NCI-H187 (cell line): ENCODE results near the gene INHBC.

ENCODE experiments used
- DNase-seq, 2 experiments: peaks; one replicate each; lab custom pipeline; 2025; lab: John Stamatoyannopoulos, UW

Gene INHBC

GRCh38 chr12:57469296-57470164 is 34.9 kb downstream of the INHBC start:
- DNase-seq: no peak

GRCh38 chr12:57470286-57470969 is 35.8 kb downstream of the INHBC start:
- DNase-seq: no peak

GRCh38 chr12:57470970-57471656 is 36.5 kb downstream of the INHBC start:
- DNase-seq: no peak

GRCh38 chr12:57471661-57472060 is 37.1 kb downstream of the INHBC start:
- DNase-seq: no peak

GRCh38 chr12:57472391-57472790 is 37.8 kb downstream of the INHBC start:
- DNase-seq: no peak

- DNase-seq: no peak
These were observed 38.8 kb downstream of the INHBC start for GRCh38 chr12:57473392-57473791.

GRCh38 chr12:57473886-57474285 is 39.3 kb downstream of the INHBC start:
- DNase-seq: no peak

GRCh38 chr12:57474430-57474829 is 39.8 kb downstream of the INHBC start:
- DNase-seq: no peak

GRCh38 chr12:57474862-57475261 is 40.3 kb downstream of the INHBC start:
- DNase-seq: no peak

GRCh38 chr12:57475271-57476161 is 40.9 kb downstream of the INHBC start:
- no peak for DNase-seq

- no peak for DNase-seq
These were observed 41.8 kb downstream of the INHBC start for GRCh38 chr12:57476162-57476992.

GRCh38 chr12:57476993-57477709 is 42.6 kb downstream of the INHBC start:
- DNase-seq: no peak

GRCh38 chr12:57477710-57478681 is 43.4 kb downstream of the INHBC start:
- DNase-seq: no peak

GRCh38 chr12:57479043-57479375 is 44.4 kb downstream of the INHBC start:
- DNase-seq: no peak

- no peak for DNase-seq
These were observed 45.0 kb downstream of the INHBC start, which contains the start of gene ARHGAP9 for GRCh38 chr12:57479376-57480115. Gene ARHGAP9, minus strand, starts transcription at chr12:57479866. Its CDS starts 460 bp downstream, at chr12:57479406.

GRCh38 chr12:57481671-57482070 is 47.1 kb downstream of the INHBC start:
- DNase-seq: no peak

- no peak for DNase-seq
These were observed 48.9 kb downstream of the INHBC start for GRCh38 chr12:57483466-57483865.

- DNase-seq: no peak
These were observed 51.1 kb downstream of the INHBC start for GRCh38 chr12:57485695-57486094.
